H1 (cell line): Measurements from ENCODE around the gene C2CD3. TPM values are rescaled to one million over a fixed set of nuclear protein-coding genes. Genes with fewer than 3 reads are reported as not detected.
A peak's percentile ranks its signal among the peaks of the same experiment; 100 is the strongest.

ENCODE experiments used
- CTCF ChIA-PET: fragments of 300-600 bp; sonication (Branson Sonifier 250); formaldehyde crosslinking; loops from one replicate; lab custom pipeline; 2021; ENCODE audit not compliant: partially characterized antibody; lab: Charles Lee
- POLR2A ChIA-PET: fragments of 300-600 bp; sonication (Branson Sonifier 250); formaldehyde crosslinking; loops from one replicate; lab custom pipeline; 2021; ENCODE audit warnings: inconsistent platforms; ENCODE audit not compliant: partially characterized antibody; lab: Charles Lee
- DNase-seq, 2 experiments: peaks; one replicate each; pipeline versions ENCODE4 v3.0.0 to v3.0.0-alpha.2; 2010 to 2022; ENCODE audit warnings: low spot score in 2 of 2, low read depth in 1 of 2, mixed read lengths in 1 of 2
- FAIRE-seq: peaks from 2 replicates; lab custom pipeline; 2011; peaks lifted over from hg19 to GRCh38; lab: Jason Lieb, UNC
- H2AFZ ChIP-seq: 2 replicates; pipeline ENCODE4 v1.8.1; 2012; ENCODE audit warnings: low read length, inconsistent platforms
- H2AK5ac ChIP-seq: 2 replicates; pipeline ENCODE4 v1.6.1; 2013; ENCODE audit warnings: low read depth, low read length
- H2BK120ac ChIP-seq: replicated peaks from 2 replicates; pipeline ENCODE3; 2013; ENCODE audit warnings: low read depth, low read length, inconsistent platforms
- H2BK12ac ChIP-seq: 2 replicates; pipeline ENCODE4 v1.6.1; 2013; ENCODE audit warnings: low read depth, low read length
- H2BK15ac ChIP-seq: 2 replicates; pipeline ENCODE4 v1.6.1; 2013; ENCODE audit warnings: low read length
- H2BK20ac ChIP-seq: 2 replicates; pipeline ENCODE4 v1.6.1; 2013; ENCODE audit warnings: low read length
- H2BK5ac ChIP-seq: 2 replicates; pipeline ENCODE4 v1.6.1; 2013; ENCODE audit warnings: low read depth, low read length
- H3K14ac ChIP-seq: 2 replicates; pipeline ENCODE4 v1.6.1; 2013; ENCODE audit warnings: inconsistent platforms; ENCODE audit not compliant: insufficient read length
- H3K18ac ChIP-seq: 2 replicates; pipeline ENCODE4 v1.6.1; 2013; ENCODE audit warnings: low read length; ENCODE audit errors: extremely low read depth
- H3K23ac ChIP-seq: 2 replicates; pipeline ENCODE4 v1.6.1; 2013; ENCODE audit warnings: inconsistent platforms; ENCODE audit not compliant: insufficient read length
- H3K23me2 ChIP-seq: 2 replicates; pipeline ENCODE4 v1.6.1; 2013; ENCODE audit warnings: low read depth, low read length
- H3K27ac ChIP-seq: 2 replicates; pipeline ENCODE4 v1.6.1; 2011; ENCODE audit warnings: low read depth, low read length, inconsistent platforms
- H3K27me3 ChIP-seq, 4 experiments: replicated peaks in 1 of 4; 1 replicate in 1 of 4; 2 replicates in 3 of 4; pipeline versions ENCODE4 v1.6.1 to v1.8.1; 2011 to 2013; ENCODE audit warnings: low read length in 3 of 4, mild to moderate bottlenecking in 3 of 4, inconsistent platforms in 2 of 4, mixed read lengths in 2 of 4, moderate library complexity in 1 of 4; ENCODE audit not compliant: control insufficient read depth in 3 of 4, insufficient read depth in 3 of 4; ENCODE audit errors: extremely low read depth in 1 of 4
- H3K36me3 ChIP-seq, 4 experiments: 2 replicates each; pipeline versions ENCODE4 v1.6.1 to v1.8.1; 2011 to 2013; ENCODE audit warnings: mild to moderate bottlenecking in 4 of 4, low read length in 3 of 4, moderate library complexity in 2 of 4, control low read depth in 1 of 4, inconsistent platforms in 1 of 4; ENCODE audit not compliant: insufficient read depth in 4 of 4, control insufficient read depth in 2 of 4
- H3K4ac ChIP-seq: replicated peaks from 2 replicates; pipeline ENCODE3; 2013; ENCODE audit warnings: low read length, low read depth, mixed read lengths, inconsistent platforms; ENCODE audit not compliant: insufficient read length
- H3K4me1 ChIP-seq, 4 experiments: replicated peaks in 1 of 4; 1 replicate in 1 of 4; 2 replicates in 3 of 4; pipeline versions ENCODE4 v1.6.1 to v1.8.1; 2011 to 2013; ENCODE audit warnings: low read length in 3 of 4, inconsistent platforms in 2 of 4, mixed read lengths in 1 of 4; ENCODE audit not compliant: insufficient read depth in 4 of 4, control insufficient read depth in 3 of 4
- H3K4me2 ChIP-seq, 2 experiments: 2 replicates each; pipeline versions ENCODE4 v1.6.1 to v1.8.1; 2011 to 2013; ENCODE audit warnings: low read depth in 2 of 2, low read length in 2 of 2, control low read depth in 1 of 2, inconsistent platforms in 1 of 2, mild to moderate bottlenecking in 1 of 2; ENCODE audit not compliant: insufficient read depth in 1 of 2
- H3K4me3 ChIP-seq, 4 experiments: fragments of 200-600, 300-600 bp in 1 of 4; sonication (generic), shearing (Covaris generic), sonication (Bioruptor Twin) in 1 of 4; 2 replicates each; pipeline versions ENCODE4 v1.5.1 to v1.8.1; 2011 to 2016; ENCODE audit warnings: low read length in 4 of 4, low read depth in 3 of 4, control low read depth in 2 of 4, inconsistent platforms in 2 of 4, mild to moderate bottlenecking in 2 of 4, mixed read lengths in 1 of 4, moderate library complexity in 1 of 4; ENCODE audit not compliant: insufficient read depth in 2 of 4; ENCODE audit errors: extremely low read depth in 1 of 4
- H3K56ac ChIP-seq: replicated peaks from 2 replicates; pipeline ENCODE3; 2013; ENCODE audit warnings: low read depth, mild to moderate bottlenecking, mixed read lengths, low read length, inconsistent platforms; ENCODE audit not compliant: insufficient read length
- H3K79me1 ChIP-seq: 2 replicates; pipeline ENCODE4 v1.6.1; 2013; ENCODE audit warnings: low read depth, low read length, control low read depth
- H3K79me2 ChIP-seq, 2 experiments: 2 replicates each; pipeline versions ENCODE4 v1.6.1 to v1.8.1; 2012 to 2013; ENCODE audit warnings: low read length in 2 of 2, mild to moderate bottlenecking in 2 of 2, inconsistent platforms in 1 of 2; ENCODE audit not compliant: insufficient read depth in 2 of 2, control insufficient read depth in 1 of 2
- H3K9ac ChIP-seq, 4 experiments: replicated peaks in 1 of 4; 1 replicate in 1 of 4; 2 replicates in 3 of 4; pipeline versions ENCODE4 v1.6.1 to v1.8.1; 2011 to 2013; ENCODE audit warnings: low read depth in 3 of 4, low read length in 3 of 4, control low read depth in 2 of 4, mild to moderate bottlenecking in 2 of 4, moderate library complexity in 2 of 4, inconsistent platforms in 1 of 4; ENCODE audit errors: extremely low read depth in 1 of 4
- H3K9me3 ChIP-seq, 2 experiments: 2 replicates each; pipeline versions ENCODE4 v1.6.1 to v1.8.1; 2012 to 2013; ENCODE audit warnings: mild to moderate bottlenecking in 2 of 2, moderate library complexity in 2 of 2, control low read depth in 1 of 2, inconsistent platforms in 1 of 2, low read depth in 1 of 2, low read length in 1 of 2, mixed read lengths in 1 of 2; ENCODE audit not compliant: insufficient read depth in 2 of 2
- H4K20me1 ChIP-seq, 2 experiments: replicated peaks in 1 of 2; 2 replicates each; pipeline versions ENCODE3 to v1.8.1; 2011 to 2013; ENCODE audit warnings: inconsistent platforms in 2 of 2, low read length in 2 of 2, mild to moderate bottlenecking in 1 of 2; ENCODE audit not compliant: insufficient read depth in 2 of 2, control insufficient read depth in 1 of 2
- H4K5ac ChIP-seq: 2 replicates; pipeline ENCODE4 v1.6.1; 2013; ENCODE audit warnings: low read length, low read depth, mixed read lengths, inconsistent platforms; ENCODE audit not compliant: insufficient read length
- H4K8ac ChIP-seq: 2 replicates; pipeline ENCODE4 v1.8.0; 2013; ENCODE audit warnings: mild to moderate bottlenecking, moderate library complexity, low read length, inconsistent platforms; ENCODE audit not compliant: insufficient read depth; ENCODE audit errors: extremely low read depth
- H4K91ac ChIP-seq: replicated peaks from 2 replicates; pipeline ENCODE3; 2013; ENCODE audit warnings: low read length, mixed read lengths, inconsistent platforms; ENCODE audit not compliant: insufficient read length
- KDM1A ChIP-seq: fragments of 200-600, 300-600 bp; sonication (generic); IDR thresholded peaks from 2 replicates; pipeline ENCODE4 v1.7.1; 2016; ENCODE audit warnings: mild to moderate bottlenecking, low read length, borderline replicate concordance
- MAFK ChIP-seq: IDR thresholded peaks from 2 replicates; pipeline ENCODE4 v1.6.1; 2012; ENCODE audit warnings: low read depth, mild to moderate bottlenecking, improper control_type of control experiment, low read length
- WGBS, 2 experiments: shearing (Covaris generic) in 1 of 2; methylation state at CpG; one replicate each; pipeline versions ENCODE4 v1.1.6 to v1.1.7; 2013 to 2015; ENCODE audit warnings: low lambda C conversion rate in 2 of 2, mixed read lengths in 2 of 2, inconsistent platforms in 1 of 2, low coverage in 1 of 2, missing lambda C conversion rate in 1 of 2; ENCODE audit not compliant: insufficient replicate concordance in 2 of 2, insufficient coverage in 1 of 2, insufficient read length in 1 of 2; ENCODE audit errors: extremely low coverage in 1 of 2, missing lambda C conversion rate in 1 of 2; 5-methylcytosine and 5-hydroxymethylcytosine counted together
- polyA plus RNA-seq, 7 experiments: library from polyadenylated mRNA; depleted of rRNA in 3 of 7; stranded (reverse) in 5 of 7; unstranded in 2 of 7; fragments of >200 nt in 5 of 7; fragments of 200-250 nt in 2 of 7; gene quantifications; 1 replicate in 5 of 7; 2 replicates in 1 of 7; 4 replicates in 1 of 7; pipeline versions ENCODE4 v1.2.1 to v1.2.3, GENCODE V29; 2011 to 2013; ENCODE audit warnings: missing spikeins in 2 of 7, mixed read lengths in 2 of 7
- total RNA-seq: library from RNA; stranded (reverse); fragmentation: NEBNext Ultra II Directional; extraction: Animal tissue kit (Norgen Biotek cat#: 25700); gene quantifications from 2 replicates; pipeline ENCODE4 v1.2.1, GENCODE V29; 2021

The C2CD3 gene
- total and polyA plus RNA-seq, 2 of the 8 experiments (the other 6 are each of a cell fraction or from before 2014, with no cell fraction given): 11.0 to 29.1 TPM

- no peak overlapping the region for H2BK20ac ChIP-seq
- CTCF ChIA-PET: interaction anchor here (1.0 kb wide), 1 partner anchor 12 kb away, joined by 5 read pairs; no protein-coding TSS in a partner anchor
- no peaks in the 10 kb centered on the region for H3K9me3 ChIP-seq
- no peak overlapping the region for H3K9ac ChIP-seq
- no peak overlapping the region for H2BK5ac ChIP-seq
- H3K27ac ChIP-seq: no peak overlapping the region
- H3K79me2 ChIP-seq: no peaks in the 10 kb centered on the region
- no peak overlapping the region for H3K18ac ChIP-seq
- H3K23me2 ChIP-seq: no peaks in the 10 kb centered on the region
- H3K4ac ChIP-seq: no peak overlapping the region
- no peaks in the 10 kb centered on the region for H3K27me3 ChIP-seq
- H3K79me1 ChIP-seq: no peaks in the 10 kb centered on the region
- FAIRE-seq: no peak
- H2BK12ac ChIP-seq: no peak overlapping the region
- no peak overlapping the region for H3K4me3 ChIP-seq
- no peak overlapping the region for H2BK120ac ChIP-seq
- no peak overlapping the region for H4K91ac ChIP-seq
- peaks cover 4 to 20% (median 19%) of the 10 kb centered on the region in 4 experiments; a peak in 6 of 8 replicates for H3K36me3 ChIP-seq
- no peak overlapping the region for H2BK15ac ChIP-seq
- H3K4me2 ChIP-seq: no peak overlapping the region
- H3K23ac ChIP-seq: no peak overlapping the region
- H2AFZ ChIP-seq: no peak overlapping the region
- no peak overlapping the region for H2AK5ac ChIP-seq
- H4K5ac ChIP-seq: no peak overlapping the region
- no peak overlapping the region for H3K14ac ChIP-seq
- TF ChIP-seq MAFK: peak; percentile 86
- no peak for TF ChIP-seq KDM1A
- TF ChIP-seq, all 59 proteins: peak for 1
- no peaks in the 10 kb centered on the region for H3K4me1 ChIP-seq
- H4K8ac ChIP-seq: no peak overlapping the region
- no peak for DNase-seq
- POLR2A ChIA-PET: no interaction called here
- WGBS, 2 experiments: 89% methylated on average over 1 of the region's 1 CpG; no CpG with 5 or more reads in 1 of the 2 experiments
- no peak overlapping the region for H3K56ac ChIP-seq
- no peaks in the 10 kb centered on the region for H4K20me1 ChIP-seq
These were observed 64.7 kb downstream of the C2CD3 start for GRCh38 chr11:74106124-74106523.
